ENCODE measurements around the gene FBN1.
A peak's percentile ranks its signal among the peaks of the same experiment; 100 is the strongest.

FBN1 gene

GRCh38 chr15:48674876-48675275 lies 29.4 kb upstream of the FBN1 start:
- Histone ChIP-seq H4K8ac (ENCODE audit: low read depth, low read length) (no peak overlapping the region), H3K27ac (ENCODE audit: low read depth, low read length) (no peak overlapping the region), H3K9ac (ENCODE audit: low read length) (no peak overlapping the region), H2AK5ac (ENCODE audit: low read length) (no peak overlapping the region), H3K4ac (ENCODE audit: low read depth, low read length) (no peak overlapping the region), H2BK5ac (ENCODE audit: low read length) (no peak overlapping the region), H3K79me2 (ENCODE audit: control insufficient read depth, insufficient read depth, low read length) (no peaks in the 10 kb centered on the region), H2BK120ac (ENCODE audit: low read depth, low read length) (no peak overlapping the region), H3K27me3 (ENCODE audit: insufficient read depth, low read length, poor library complexity) (no peaks in the 10 kb centered on the region), H2BK15ac (replicated peaks; ENCODE audit: low read depth) (no peak overlapping the region), H4K5ac (ENCODE audit: low read length) (no peak overlapping the region), H3K23ac (ENCODE audit: low read length) (no peak overlapping the region), H3K4me2 (ENCODE audit: low read length) (no peak overlapping the region), H3K79me1 (ENCODE audit: low read length) (no peaks in the 10 kb centered on the region), H3K18ac (ENCODE audit: low read length) (no peak overlapping the region), H3K4me1 (ENCODE audit: control insufficient read depth, low read depth, low read length) (no peaks in the 10 kb centered on the region), H3K36me3 (ENCODE audit: control insufficient read depth, insufficient read depth, low read length) (no peaks in the 10 kb centered on the region), H3K4me3 (ENCODE audit: low read length) (no peak overlapping the region), H3K56ac (ENCODE audit: low read length) (no peak overlapping the region)
- WGBS (ENCODE audit: extremely low coverage, insufficient coverage, low lambda C conversion rate): no CpG with 5 or more reads among the region's 3 CpGs
- no peak for DNase-seq

- DNase-seq: no peak
- H3K79me2 ChIP-seq (ENCODE audit: control insufficient read depth, insufficient read depth, low read length): no peaks in the 10 kb centered on the region
- H4K5ac ChIP-seq (ENCODE audit: low read length): no peak overlapping the region
- no peak overlapping the region for H3K4me2 ChIP-seq (ENCODE audit: low read length)
- H3K79me1 ChIP-seq (ENCODE audit: low read length): no peaks in the 10 kb centered on the region
- no peaks in the 10 kb centered on the region for H3K4me1 ChIP-seq (ENCODE audit: control insufficient read depth, low read depth, low read length)
- H2AK5ac ChIP-seq (ENCODE audit: low read length): no peak overlapping the region
- no peak overlapping the region for H3K23ac ChIP-seq (ENCODE audit: low read length)
- WGBS (ENCODE audit: extremely low coverage, insufficient coverage, low lambda C conversion rate): no CpG with 5 or more reads among the region's 6 CpGs
- H2BK15ac ChIP-seq (replicated peaks; ENCODE audit: low read depth): no peak overlapping the region
- no peak overlapping the region for H3K18ac ChIP-seq (ENCODE audit: low read length)
- H4K8ac ChIP-seq (ENCODE audit: low read depth, low read length): no peak overlapping the region
- H3K56ac ChIP-seq (ENCODE audit: low read length): no peak overlapping the region
- no peak overlapping the region for H2BK120ac ChIP-seq (ENCODE audit: low read depth, low read length)
- H3K27ac ChIP-seq (ENCODE audit: low read depth, low read length): no peak overlapping the region
- H3K4me3 ChIP-seq (ENCODE audit: low read length): no peak overlapping the region
- H3K4ac ChIP-seq (ENCODE audit: low read depth, low read length): no peak overlapping the region
- H3K27me3 ChIP-seq (ENCODE audit: insufficient read depth, low read length, poor library complexity): no peaks in the 10 kb centered on the region
- H2BK5ac ChIP-seq (ENCODE audit: low read length): no peak overlapping the region
- no peaks in the 10 kb centered on the region for H3K36me3 ChIP-seq (ENCODE audit: control insufficient read depth, insufficient read depth, low read length)
- H3K9ac ChIP-seq (ENCODE audit: low read length): no peak overlapping the region
Measured at GRCh38 chr15:48672206-48672605, 26.7 kb upstream of the FBN1 start.

DNA sequence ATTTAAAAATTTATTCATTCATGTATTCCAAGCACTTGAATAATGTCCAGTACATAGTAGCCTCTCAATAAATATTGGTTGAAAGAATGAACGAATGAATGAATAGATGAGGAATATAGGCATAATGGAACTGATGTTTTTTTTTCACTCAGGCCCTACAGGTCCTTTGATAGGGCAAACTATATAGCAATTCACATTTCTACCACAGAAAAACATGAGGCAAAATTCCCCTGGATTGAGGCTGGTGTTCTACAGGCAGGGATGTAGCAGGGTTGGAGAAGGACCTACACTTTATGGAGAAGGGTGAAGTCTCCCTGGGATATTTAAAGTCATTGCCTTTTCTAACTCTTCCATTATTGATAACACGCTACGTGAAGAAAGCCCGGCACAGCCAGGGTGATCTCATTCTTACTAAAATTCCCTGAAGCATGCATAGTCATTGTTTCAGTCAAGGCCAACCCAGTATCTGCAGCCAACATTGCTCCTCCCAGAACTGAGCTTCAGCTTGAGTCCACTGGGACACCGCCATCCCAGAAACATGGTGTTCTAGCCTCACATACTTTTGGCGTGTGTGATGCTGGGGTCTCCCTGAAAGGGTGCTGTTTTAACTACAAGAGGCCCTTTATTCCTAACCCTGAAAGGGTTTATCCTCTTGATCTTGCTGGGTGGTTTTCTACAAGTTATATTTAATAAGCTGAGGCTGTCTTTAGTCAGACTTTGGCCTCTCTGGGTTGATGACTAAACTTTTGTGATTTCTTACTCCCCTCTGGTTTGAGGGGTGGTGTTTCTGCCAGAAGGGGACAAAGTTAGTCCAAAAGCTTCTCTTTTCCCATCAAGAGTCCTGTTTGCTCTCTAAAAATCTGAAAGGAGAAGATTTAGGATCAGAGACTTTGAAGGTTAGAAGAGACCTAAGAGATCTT lies 25.9 kb upstream of the FBN1 start:
- no peak overlapping the region for H3K23ac ChIP-seq (ENCODE audit: low read length)
- H3K27me3 ChIP-seq (ENCODE audit: insufficient read depth, low read length, poor library complexity): no peaks in the 10 kb centered on the region
- H2BK120ac ChIP-seq (ENCODE audit: low read depth, low read length): no peak overlapping the region
- no CpG with 5 or more reads among the region's 6 CpGs for WGBS (ENCODE audit: extremely low coverage, insufficient coverage, low lambda C conversion rate)
- no peaks in the 10 kb centered on the region for H3K36me3 ChIP-seq (ENCODE audit: control insufficient read depth, insufficient read depth, low read length)
- no peak overlapping the region for H3K9ac ChIP-seq (ENCODE audit: low read length)
- no peak overlapping the region for H3K56ac ChIP-seq (ENCODE audit: low read length)
- H3K4ac ChIP-seq (ENCODE audit: low read depth, low read length): no peak overlapping the region
- DNase-seq: peak; percentile 19
- H3K4me3 ChIP-seq (ENCODE audit: low read length): no peak overlapping the region
- H2AK5ac ChIP-seq (ENCODE audit: low read length): no peak overlapping the region
- H3K18ac ChIP-seq (ENCODE audit: low read length): no peak overlapping the region
- no peak overlapping the region for H3K4me2 ChIP-seq (ENCODE audit: low read length)
- H4K8ac ChIP-seq (ENCODE audit: low read depth, low read length): no peak overlapping the region
- H3K4me1 ChIP-seq (ENCODE audit: control insufficient read depth, low read depth, low read length): no peaks in the 10 kb centered on the region
- H3K27ac ChIP-seq (ENCODE audit: low read depth, low read length): no peak overlapping the region
- H3K79me1 ChIP-seq (ENCODE audit: low read length): no peaks in the 10 kb centered on the region
- H2BK5ac ChIP-seq (ENCODE audit: low read length): no peak overlapping the region
- H4K5ac ChIP-seq (ENCODE audit: low read length): no peak overlapping the region
- H3K79me2 ChIP-seq (ENCODE audit: control insufficient read depth, insufficient read depth, low read length): no peaks in the 10 kb centered on the region
- no peak overlapping the region for H2BK15ac ChIP-seq (replicated peaks; ENCODE audit: low read depth)

DNA sequence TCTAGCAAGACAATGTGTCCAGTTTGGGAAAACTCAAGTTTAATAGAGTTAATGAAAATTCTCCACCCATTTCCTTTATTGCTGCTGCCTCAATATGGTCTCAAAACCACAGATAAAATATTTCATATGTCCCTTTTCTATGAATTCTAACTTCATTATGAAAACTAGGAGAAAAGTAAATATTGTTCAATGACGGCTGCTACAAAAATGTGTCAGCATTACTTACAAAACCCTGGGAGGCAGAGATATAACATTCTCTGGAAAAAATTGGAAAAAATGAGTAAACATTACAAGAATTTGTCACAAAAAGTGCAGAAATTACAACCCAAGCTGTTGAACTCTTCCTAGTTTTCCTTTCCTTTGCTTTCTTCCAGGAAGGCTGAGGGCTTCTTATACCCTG lies 22.2 kb upstream of the FBN1 start:
- Histone ChIP-seq H3K4me1 (ENCODE audit: control insufficient read depth, low read depth, low read length) (no peaks in the 10 kb centered on the region), H3K18ac (ENCODE audit: low read length) (no peak overlapping the region), H3K79me1 (ENCODE audit: low read length) (no peaks in the 10 kb centered on the region), H2BK15ac (replicated peaks; ENCODE audit: low read depth) (no peak overlapping the region), H3K79me2 (ENCODE audit: control insufficient read depth, insufficient read depth, low read length) (no peaks in the 10 kb centered on the region), H3K27me3 (ENCODE audit: insufficient read depth, low read length, poor library complexity) (no peaks in the 10 kb centered on the region), H3K23ac (ENCODE audit: low read length) (no peak overlapping the region), H3K4me2 (ENCODE audit: low read length) (no peak overlapping the region), H2BK120ac (ENCODE audit: low read depth, low read length) (no peak overlapping the region), H4K5ac (ENCODE audit: low read length) (no peak overlapping the region), H2BK5ac (ENCODE audit: low read length) (no peak overlapping the region), H3K27ac (ENCODE audit: low read depth, low read length) (no peak overlapping the region), H3K36me3 (ENCODE audit: control insufficient read depth, insufficient read depth, low read length) (no peaks in the 10 kb centered on the region), H4K8ac (ENCODE audit: low read depth, low read length) (no peak overlapping the region), H2AK5ac (ENCODE audit: low read length) (no peak overlapping the region), H3K56ac (ENCODE audit: low read length) (no peak overlapping the region), H3K4me3 (ENCODE audit: low read length) (no peak overlapping the region), H3K4ac (ENCODE audit: low read depth, low read length) (no peak overlapping the region), H3K9ac (ENCODE audit: low read length) (no peak overlapping the region)
- DNase-seq: no peak
- no CpG with 5 or more reads among the region's 1 CpG for WGBS (ENCODE audit: extremely low coverage, insufficient coverage, low lambda C conversion rate)

- no peak overlapping the region for H2BK5ac ChIP-seq (ENCODE audit: low read length)
- no CpG with 5 or more reads among the region's 1 CpG for WGBS (ENCODE audit: extremely low coverage, insufficient coverage, low lambda C conversion rate)
- no peaks in the 10 kb centered on the region for H3K4me1 ChIP-seq (ENCODE audit: control insufficient read depth, low read depth, low read length)
- H2BK15ac ChIP-seq (replicated peaks; ENCODE audit: low read depth): no peak overlapping the region
- H2BK120ac ChIP-seq (ENCODE audit: low read depth, low read length): no peak overlapping the region
- H3K9ac ChIP-seq (ENCODE audit: low read length): no peak overlapping the region
- DNase-seq: no peak
- H4K8ac ChIP-seq (ENCODE audit: low read depth, low read length): no peak overlapping the region
- no peaks in the 10 kb centered on the region for H3K36me3 ChIP-seq (ENCODE audit: control insufficient read depth, insufficient read depth, low read length)
- H4K5ac ChIP-seq (ENCODE audit: low read length): no peak overlapping the region
- H3K4me3 ChIP-seq (ENCODE audit: low read length): no peak overlapping the region
- H2AK5ac ChIP-seq (ENCODE audit: low read length): no peak overlapping the region
- H3K27me3 ChIP-seq (ENCODE audit: insufficient read depth, low read length, poor library complexity): no peaks in the 10 kb centered on the region
- H3K56ac ChIP-seq (ENCODE audit: low read length): no peak overlapping the region
- no peaks in the 10 kb centered on the region for H3K79me1 ChIP-seq (ENCODE audit: low read length)
- no peak overlapping the region for H3K23ac ChIP-seq (ENCODE audit: low read length)
- no peak overlapping the region for H3K18ac ChIP-seq (ENCODE audit: low read length)
- no peak overlapping the region for H3K4me2 ChIP-seq (ENCODE audit: low read length)
- no peak overlapping the region for H3K27ac ChIP-seq (ENCODE audit: low read depth, low read length)
- no peaks in the 10 kb centered on the region for H3K79me2 ChIP-seq (ENCODE audit: control insufficient read depth, insufficient read depth, low read length)
- no peak overlapping the region for H3K4ac ChIP-seq (ENCODE audit: low read depth, low read length)
Measured at GRCh38 chr15:48664436-48664835, 18.9 kb upstream of the FBN1 start.

Measured in mesendoderm (in vitro differentiated cells).